Superior temporal gyrus (tissue), 1 donor: ENCODE results near the gene PPP4R4.

ENCODE experiments used
- DNase-seq: peaks from one replicate; pipeline ENCODE4 v3.0.0-alpha.2; 2016; ENCODE audit errors: extremely low spot score

Gene PPP4R4

GRCh38 chr14:94173885-94174603 is at the start of gene PPP4R4:
Gene PPP4R4 (plus strand): TSS chr14:94174322. CDS start chr14:94174466, 144 bp downstream.
- peak; percentile 63 for DNase-seq

- peak; percentile 23 for DNase-seq
These were observed 49.3 kb upstream of the PPP4R4 start for GRCh38 chr14:94124582-94125377.

- no peak for DNase-seq
These were observed 48.3 kb upstream of the PPP4R4 start for GRCh38 chr14:94125659-94126418.

- no peak for DNase-seq
These were observed 47.8 kb upstream of the PPP4R4 start for GRCh38 chr14:94126419-94126677.

- no peak for DNase-seq
These were observed 47.3 kb upstream of the PPP4R4 start for GRCh38 chr14:94126800-94127199.

- DNase-seq: no peak
These were observed 46.8 kb upstream of the PPP4R4 start for GRCh38 chr14:94127330-94127729.

GRCh38 chr14:94128216-94128839 is 45.8 kb upstream of the PPP4R4 start:
- no peak for DNase-seq

GRCh38 chr14:94129111-94129757 is 44.9 kb upstream of the PPP4R4 start, which contains the start of gene IFI27L2:
Gene IFI27L2 (minus strand): TSS chr14:94129604. CDS start chr14:94129564, 40 bp downstream.
- DNase-seq: peak; percentile 80

GRCh38 chr14:94129758-94130414 is 44.2 kb upstream of the PPP4R4 start:
- DNase-seq: peak; percentile 70

GRCh38 chr14:94132285-94132887 is 41.7 kb upstream of the PPP4R4 start:
- DNase-seq: peak; percentile 94

- no peak for DNase-seq
These were observed 38.6 kb upstream of the PPP4R4 start for GRCh38 chr14:94135476-94135875.

GRCh38 chr14:94136575-94137331 is 37.4 kb upstream of the PPP4R4 start:
- DNase-seq: peak; percentile 95

GRCh38 chr14:94138251-94138650 is 35.9 kb upstream of the PPP4R4 start:
- DNase-seq: no peak

GRCh38 chr14:94139006-94139405 is 35.1 kb upstream of the PPP4R4 start:
- no peak for DNase-seq

GRCh38 chr14:94139421-94139820 is 34.7 kb upstream of the PPP4R4 start:
- DNase-seq: no peak

- no peak for DNase-seq
These were observed 31.9 kb upstream of the PPP4R4 start for GRCh38 chr14:94142247-94142646.

- DNase-seq: no peak
These were observed 31.3 kb upstream of the PPP4R4 start for GRCh38 chr14:94142836-94143235.

GRCh38 chr14:94143239-94143638 is 30.9 kb upstream of the PPP4R4 start:
- no peak for DNase-seq

GRCh38 chr14:94143711-94144110 is 30.4 kb upstream of the PPP4R4 start:
- DNase-seq: no peak

- DNase-seq: no peak
These were observed 29.4 kb upstream of the PPP4R4 start for GRCh38 chr14:94144765-94145164.
